Fibroblast of gingiva (primary cell): ENCODE measurements around the gene KCNJ13.

Experiments
- DNase-seq: peaks from one replicate; pipeline ENCODE4 v3.0.0-alpha.2; 2011; ENCODE audit warnings: low read depth

Gene KCNJ13

GRCh38 chr2:232776435-232776834 lies at the start of gene KCNJ13:
KCNJ13 (minus strand) TSS chr2:232776565; CDS start chr2:232771362, 5,203 bp downstream.
- DNase-seq: no peak

GRCh38 chr2:232817756-232818155 lies 41.4 kb upstream of the KCNJ13 start:
- DNase-seq: no peak

DNA sequence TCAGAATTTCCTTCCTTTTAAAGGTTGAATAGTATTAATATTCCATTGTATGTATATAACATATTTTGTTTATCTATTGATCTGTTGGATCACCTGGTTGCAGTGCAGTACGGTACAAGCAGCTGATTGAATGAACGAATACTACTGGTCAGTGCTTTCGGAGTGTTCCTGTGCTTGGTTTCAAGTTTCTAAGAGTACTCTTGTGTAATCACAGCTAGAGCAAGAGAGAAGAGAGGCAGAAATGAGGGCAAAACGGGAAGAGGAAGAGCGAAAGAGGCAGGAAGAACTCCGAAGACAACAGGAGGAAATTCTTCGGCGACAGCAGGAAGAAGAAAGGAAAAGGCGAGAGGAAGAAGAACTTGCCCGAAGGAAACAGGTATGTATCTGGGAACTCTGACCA lies 40.3 kb upstream of the KCNJ13 start:
- DNase-seq: no peak

- DNase-seq: no peak
These were observed 39.2 kb upstream of the KCNJ13 start for GRCh38 chr2:232815569-232815968.

- DNase-seq: no peak
These were observed 34.1 kb upstream of the KCNJ13 start for GRCh38 chr2:232810444-232810843.

GRCh38 chr2:232809349-232810124 lies 33.2 kb upstream of the KCNJ13 start:
- no peak for DNase-seq

- no peak for DNase-seq
These were observed 25.7 kb upstream of the KCNJ13 start for GRCh38 chr2:232802091-232802490.

GRCh38 chr2:232800166-232800565 lies 23.8 kb upstream of the KCNJ13 start:
- DNase-seq: no peak

DNA sequence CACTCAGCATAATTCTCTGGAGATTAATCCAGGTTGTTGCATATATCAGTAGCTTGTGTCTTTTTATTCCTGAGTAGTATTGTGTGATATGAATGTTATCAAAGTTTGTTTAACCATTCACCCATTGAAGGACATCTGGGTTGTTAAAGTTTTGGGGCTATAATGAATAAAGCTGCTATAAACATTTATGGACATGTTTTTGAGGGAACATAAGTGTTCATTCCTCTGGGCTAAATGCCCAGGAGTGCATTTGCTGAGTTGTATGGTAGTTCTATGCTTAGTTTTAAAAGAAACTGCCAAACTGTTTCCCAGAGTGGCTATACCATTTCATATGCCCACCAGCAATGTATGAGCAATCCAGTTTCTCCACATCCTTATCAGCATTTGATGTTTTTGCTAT lies 21.8 kb upstream of the KCNJ13 start:
- DNase-seq: no peak

- peak; percentile 89 for DNase-seq
These were observed 19.6 kb upstream of the KCNJ13 start for GRCh38 chr2:232795920-232796319.

DNA sequence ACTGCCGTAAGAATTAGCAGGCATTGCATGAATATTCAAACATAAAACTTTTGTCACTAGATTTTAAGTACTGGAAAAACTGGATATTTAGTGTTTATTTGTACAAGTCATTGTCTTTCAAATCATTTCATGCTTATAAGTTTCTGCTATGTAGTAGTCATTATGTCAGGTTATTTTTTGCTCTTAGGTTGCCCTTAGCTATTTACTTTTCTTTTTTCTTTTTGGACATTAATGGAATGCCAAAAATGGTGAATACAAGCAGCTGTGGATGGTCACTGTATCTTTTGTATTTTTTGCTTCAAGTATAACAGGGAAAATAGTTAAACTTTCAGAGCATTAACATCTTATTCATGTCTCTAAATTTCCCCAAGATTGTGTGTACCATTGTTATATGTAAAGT lies 18.6 kb upstream of the KCNJ13 start:
- DNase-seq: peak; percentile 35

DNA sequence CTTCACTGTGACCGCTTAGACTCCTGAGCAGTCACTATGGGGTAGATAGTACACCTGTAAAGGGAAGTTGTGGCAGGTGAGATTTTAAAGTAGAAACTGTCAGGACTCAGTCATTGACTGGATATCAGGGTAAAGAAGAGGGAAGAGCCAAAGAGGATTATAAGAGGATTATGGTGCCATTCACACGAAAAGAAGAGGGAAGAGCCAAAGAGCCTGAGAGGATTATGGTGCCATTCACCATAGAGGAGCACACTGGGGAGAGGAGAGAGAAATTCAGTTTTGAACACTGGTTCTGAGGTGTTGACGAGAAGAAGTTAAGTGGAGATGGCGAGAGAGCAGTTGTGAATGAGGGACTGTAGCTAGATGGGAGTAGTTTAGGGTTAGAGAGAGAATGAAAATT lies 16.9 kb upstream of the KCNJ13 start:
- DNase-seq: no peak

DNA sequence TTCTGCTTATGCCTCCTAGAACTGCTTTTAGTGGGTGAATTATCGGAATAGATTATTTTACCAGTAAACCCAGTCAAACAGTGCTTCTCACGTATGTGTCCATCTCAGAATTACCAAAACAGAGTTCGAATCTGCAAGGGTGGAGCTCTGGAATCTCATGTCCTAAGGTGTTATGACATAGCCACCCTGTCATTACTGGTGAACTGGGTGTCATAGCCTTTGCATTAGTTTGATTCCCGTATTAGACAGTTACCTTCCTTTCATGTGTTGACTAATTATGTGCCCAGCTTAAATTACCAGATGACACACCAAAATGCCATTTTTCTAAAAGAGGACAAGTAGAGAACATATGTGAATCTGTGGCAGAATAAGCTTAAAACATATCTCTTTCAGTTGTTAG lies 15.2 kb upstream of the KCNJ13 start:
- DNase-seq: no peak

GRCh38 chr2:232789082-232789481 lies 12.7 kb upstream of the KCNJ13 start:
- DNase-seq: no peak

DNA sequence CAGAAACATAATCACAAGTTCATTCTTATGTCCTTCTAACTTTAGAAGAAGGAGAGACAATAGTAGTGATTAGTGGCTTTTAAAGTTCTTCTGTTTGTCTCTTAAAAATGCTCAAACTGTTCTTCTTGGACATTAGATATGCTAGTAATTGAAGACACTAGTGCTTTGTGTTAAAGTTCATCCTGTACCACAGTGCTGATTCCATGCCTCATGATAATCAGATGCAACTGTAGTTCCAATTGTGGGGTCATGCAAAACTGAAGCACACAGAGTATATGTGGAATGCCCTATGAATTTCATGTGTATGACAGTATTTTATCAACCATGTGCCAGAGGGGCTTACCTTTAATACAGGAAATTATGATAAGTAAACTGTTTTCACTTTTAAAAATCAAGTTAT lies 11.4 kb upstream of the KCNJ13 start:
- DNase-seq: peak; percentile 14

- no peak for DNase-seq
These were observed 6.9 kb upstream of the KCNJ13 start for GRCh38 chr2:232783278-232783677.

GRCh38 chr2:232781765-232782164 lies 5.4 kb upstream of the KCNJ13 start:
- DNase-seq: peak; percentile 67

DNA sequence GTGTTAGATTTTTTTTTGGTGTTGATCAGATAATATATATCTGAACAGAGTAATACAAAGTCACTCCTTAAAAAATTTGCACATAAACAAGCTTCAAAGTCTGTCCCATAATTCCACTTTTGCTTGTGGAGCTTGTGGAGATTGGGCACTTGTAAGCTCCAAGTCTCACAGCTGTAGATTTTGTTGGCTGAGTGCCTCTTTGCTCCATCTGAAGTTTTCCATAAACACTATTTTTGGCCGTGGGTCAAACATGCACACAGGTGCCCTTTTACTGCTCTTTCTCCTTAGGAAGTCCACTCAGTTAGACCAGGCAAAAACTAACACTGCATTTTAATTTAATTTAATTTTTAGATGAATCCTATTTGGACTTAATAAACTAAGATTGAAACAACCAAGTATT lies 3.6 kb upstream of the KCNJ13 start:
- DNase-seq: no peak

- no peak for DNase-seq
These were observed 3.1 kb upstream of the KCNJ13 start for GRCh38 chr2:232779465-232779864.

DNA sequence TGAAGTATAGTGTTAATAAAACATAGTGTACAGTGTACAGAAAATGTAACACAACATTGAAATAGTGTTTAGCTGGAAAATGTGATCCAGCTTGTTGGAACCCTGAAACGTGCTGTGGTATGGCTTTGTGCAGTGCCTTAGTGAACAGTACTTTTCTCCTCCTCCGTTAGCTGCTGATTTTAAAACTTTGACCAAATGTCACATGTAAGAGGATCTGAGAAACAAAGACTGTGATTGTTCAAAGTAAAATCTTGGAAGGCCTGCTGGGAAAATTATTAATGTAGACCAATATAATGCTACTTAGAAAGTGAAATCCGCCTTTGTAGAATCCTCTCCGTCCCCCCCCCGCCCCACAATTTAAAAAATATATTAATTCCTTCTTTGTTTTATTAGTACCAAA lies 911 bp upstream of the KCNJ13 start:
- DNase-seq: no peak

- no peak for DNase-seq
These were observed 2.5 kb downstream of the KCNJ13 start for GRCh38 chr2:232773815-232774214.

- DNase-seq: no peak
These were observed 3.8 kb downstream of the KCNJ13 start for GRCh38 chr2:232772531-232772930.

DNA sequence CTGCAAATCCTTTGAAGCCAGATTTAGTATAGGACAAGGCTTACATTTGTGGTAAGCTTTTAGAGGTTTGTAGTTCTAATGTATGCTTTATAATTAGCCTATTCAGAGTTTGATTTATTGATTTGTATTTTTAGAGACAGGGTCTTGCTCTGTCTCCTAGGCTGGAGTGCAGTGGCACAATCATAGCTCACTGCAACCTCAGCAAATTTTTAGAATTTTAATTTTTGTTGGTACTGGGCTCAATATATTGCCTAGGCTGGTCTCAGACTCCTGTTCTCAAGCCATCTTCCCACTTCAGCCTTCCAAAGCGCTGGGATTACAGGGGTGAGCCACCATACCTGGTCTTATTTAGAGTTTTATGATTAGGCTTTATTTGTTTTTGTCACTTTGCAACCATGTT lies 4.5 kb downstream of the KCNJ13 start:
- no peak for DNase-seq

DNA sequence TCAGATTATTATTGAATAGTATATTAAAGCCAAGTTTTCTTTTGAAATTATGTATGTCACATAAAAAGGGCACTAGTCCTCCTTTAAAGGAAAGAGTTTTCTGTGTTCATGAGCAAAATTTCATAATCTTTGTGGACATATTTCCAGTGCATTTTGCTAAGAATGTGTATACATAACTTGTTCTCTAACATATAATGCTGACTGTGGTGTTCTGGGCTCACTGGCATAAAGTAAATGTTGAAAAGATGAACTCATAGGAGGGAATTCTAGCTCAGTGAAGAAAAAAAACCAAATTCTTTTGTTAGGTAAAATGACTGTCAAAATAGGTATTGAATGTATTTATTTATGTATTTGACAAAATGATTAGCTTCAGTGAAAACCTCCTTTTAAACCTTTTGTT lies 6.2 kb downstream of the KCNJ13 start:
- no peak for DNase-seq
